ENCODE results near the gene VCAN. TPM values are rescaled to one million over a fixed set of nuclear protein-coding genes. Genes with fewer than 3 reads are reported as not detected.

Gene VCAN
- total RNA-seq, 4 donors from 2014 or later = 66.9 to 117 (median 71.6) TPM

GRCh38 chr5:83538786-83539462, 67.4 kb downstream of the VCAN start:
- intact Hi-C loops (cut with DNase I) = no loop called here
- Histone ChIP-seq H3K27ac (replicated peaks in 1 of 4) (no peak overlapping the region), H3K4me3 (no peak overlapping the region), H3K36me3 (no peaks in the 10 kb centered on the region), H3K27me3 (no peaks in the 10 kb centered on the region), H3K4me1 (no peaks in the 10 kb centered on the region), H3K9me3 (no peaks in the 10 kb centered on the region)
- WGBS = 90% methylated on average over 4 of the region's 4 CpGs
- TF ChIP-seq POLR2A (IDR thresholded peaks at IDR 0.05; ENCODE audit: low read depth) (no peak), POLR2AphosphoS5 (IDR thresholded peaks at IDR 0.05) (no peak), CTCF (IDR thresholded peaks at IDR 0.05) (no peak), EP300 (IDR thresholded peaks at IDR 0.05) (no peak)
- DNase-seq (ENCODE audit: extremely low spot score) = no peak

GRCh38 chr5:83539463-83539790, 67.9 kb downstream of the VCAN start:
- Histone ChIP-seq H3K4me1 (no peaks in the 10 kb centered on the region), H3K27ac (replicated peaks in 1 of 4) (peak overlapping the region in 1 of 4 donors; percentile 18), H3K4me3 (no peak overlapping the region), H3K27me3 (no peaks in the 10 kb centered on the region), H3K36me3 (no peaks in the 10 kb centered on the region), H3K9me3 (no peaks in the 10 kb centered on the region)
- no peak for DNase-seq (ENCODE audit: extremely low spot score)
- TF ChIP-seq EP300 (IDR thresholded peaks at IDR 0.05) = no peak
- no peak for TF ChIP-seq POLR2AphosphoS5 (IDR thresholded peaks at IDR 0.05)
- TF ChIP-seq CTCF (IDR thresholded peaks at IDR 0.05) = no peak
- TF ChIP-seq POLR2A (IDR thresholded peaks at IDR 0.05; ENCODE audit: low read depth) = no peak
- intact Hi-C loops (cut with DNase I) = no loop called here
- WGBS = 92% methylated on average over 1 of the region's 1 CpG

- no peaks in the 10 kb centered on the region for H3K36me3 ChIP-seq
- no peaks in the 10 kb centered on the region for H3K9me3 ChIP-seq
- no peak for DNase-seq (ENCODE audit: extremely low spot score)
- no peaks in the 10 kb centered on the region for H3K4me1 ChIP-seq
- no peak overlapping the region for H3K4me3 ChIP-seq
- H3K27ac ChIP-seq (replicated peaks in 1 of 4) = peak overlapping the region in 1 of 4 donors; percentile 18
- WGBS = 83% methylated on average over 2 of the region's 2 CpGs
- no peaks in the 10 kb centered on the region for H3K27me3 ChIP-seq
- TF ChIP-seq EP300 (IDR thresholded peaks at IDR 0.05) (no peak), CTCF (IDR thresholded peaks at IDR 0.05) (no peak), POLR2A (IDR thresholded peaks at IDR 0.05; ENCODE audit: low read depth) (no peak), POLR2AphosphoS5 (IDR thresholded peaks at IDR 0.05) (no peak)
- intact Hi-C loops (cut with DNase I) = no loop called here
Observed at GRCh38 chr5:83540105-83540504, 68.6 kb downstream of the VCAN start.

- no peak for TF ChIP-seq POLR2AphosphoS5 (IDR thresholded peaks at IDR 0.05)
- TF ChIP-seq CTCF (IDR thresholded peaks at IDR 0.05) = no peak
- no peak for TF ChIP-seq POLR2A (IDR thresholded peaks at IDR 0.05; ENCODE audit: low read depth)
- no peak for TF ChIP-seq EP300 (IDR thresholded peaks at IDR 0.05)
Observed at GRCh38 chr5:83540783-83541182, 69.2 kb downstream of the VCAN start.

GRCh38 chr5:83542839-83543238, 71.3 kb downstream of the VCAN start:
- TF ChIP-seq EP300 (IDR thresholded peaks at IDR 0.05) (no peak), CTCF (IDR thresholded peaks at IDR 0.05) (no peak), POLR2AphosphoS5 (IDR thresholded peaks at IDR 0.05) (no peak), POLR2A (IDR thresholded peaks at IDR 0.05; ENCODE audit: low read depth) (no peak)
- WGBS = 89% methylated on average over 1 of the region's 1 CpG
- intact Hi-C loops (cut with DNase I) = no loop called here
- H3K4me3 ChIP-seq = no peak overlapping the region
- no peak overlapping the region for H3K27ac ChIP-seq (replicated peaks in 1 of 4)
- no peaks in the 10 kb centered on the region for H3K27me3 ChIP-seq
- H3K4me1 ChIP-seq = no peaks in the 10 kb centered on the region
- H3K36me3 ChIP-seq = no peaks in the 10 kb centered on the region
- no peak for DNase-seq (ENCODE audit: extremely low spot score)
- H3K9me3 ChIP-seq = no peaks in the 10 kb centered on the region

More at GRCh38 chr5:83540783-83541182, 69.2 kb downstream of the VCAN start:
- Histone ChIP-seq H3K4me1 (no peaks in the 10 kb centered on the region), H3K27me3 (no peaks in the 10 kb centered on the region), H3K9me3 (no peaks in the 10 kb centered on the region), H3K36me3 (no peaks in the 10 kb centered on the region), H3K4me3 (no peak overlapping the region), H3K27ac (replicated peaks in 1 of 4) (no peak overlapping the region)
- WGBS = 76% methylated on average over 3 of the region's 3 CpGs
- intact Hi-C loops (cut with DNase I) = no loop called here
- no peak for DNase-seq (ENCODE audit: extremely low spot score)
